PC-3 (cell line): ENCODE data around the gene TBC1D2B. TPM values are rescaled to one million over a fixed set of nuclear protein-coding genes. Genes with fewer than 3 reads are reported as not detected.

Source experiments
- ATAC-seq: fragments of 200-7000 bp; cut with Tn5 transposase; 2 replicates; pipeline ENCODE4 v1.9.1; 2020; ENCODE audit warnings: mild to moderate bottlenecking, moderate library complexity
- BruUV-seq: library from RNA; stranded (reverse); fragments of 400-500 nt; replicated peaks from 2 replicates; lab custom pipeline; 2021; lab: Mats Ljungman, UMichigan
- CTCF ChIA-PET: fragments of 300-600 bp; sonication (Branson Sonifier 250); formaldehyde crosslinking; loops from one replicate; lab custom pipeline; 2022; ENCODE audit warnings: antibody characterized with exemption; lab: Charles Lee
- POLR2A ChIA-PET: fragments of 300-600 bp; sonication (Branson Sonifier 250); formaldehyde crosslinking; loops from one replicate; lab custom pipeline; 2022; ENCODE audit warnings: antibody characterized with exemption; ENCODE audit not compliant: unreplicated experiment; lab: Charles Lee
- DNase-seq: peaks from one replicate; pipeline ENCODE4 v3.0.0-alpha.2; 2015
- H2AFZ ChIP-seq: fragments of 300-600 bp; sonication (generic); 2 replicates; pipeline ENCODE4 v1.6.0; 2016; ENCODE audit warnings: antibody characterized with exemption, low read length
- H3F3A ChIP-seq: fragments of 300-600 bp; sonication (generic); one replicate; pipeline ENCODE4 v1.6.0; 2017; ENCODE audit warnings: antibody characterized with exemption, low read length, control low read depth, mild to moderate bottlenecking; ENCODE audit not compliant: unreplicated experiment
- H3K27ac ChIP-seq: fragments of 300-600 bp; sonication (generic); 2 replicates; pipeline ENCODE4 v1.5.1; 2016; ENCODE audit warnings: mild to moderate bottlenecking, low read length
- H3K27me3 ChIP-seq: fragments of 300-600 bp; sonication (generic); 2 replicates; pipeline ENCODE4 v1.6.1; 2016; ENCODE audit warnings: low read length, mixed read lengths
- H3K36me3 ChIP-seq: fragments of 300-600 bp; sonication (generic); 2 replicates; pipeline ENCODE4 v1.6.1; 2016; ENCODE audit warnings: low read depth, mixed run types, low read length, mixed read lengths
- H3K4me1 ChIP-seq: fragments of 300-600 bp; sonication (generic); 2 replicates; pipeline ENCODE4 v1.5.1; 2016; ENCODE audit warnings: low read length; ENCODE audit not compliant: insufficient read depth
- H3K4me2 ChIP-seq: fragments of 300-600 bp; sonication (generic); 2 replicates; pipeline ENCODE4 v1.6.0; 2016; ENCODE audit warnings: low read length
- H3K4me3 ChIP-seq: fragments of 300-600 bp; sonication (generic); 2 replicates; pipeline ENCODE4 v1.5.1; 2016; ENCODE audit warnings: mild to moderate bottlenecking, low read length, mixed read lengths
- H3K79me2 ChIP-seq: fragments of 300-600 bp; sonication (generic); 2 replicates; pipeline ENCODE4 v1.6.1; 2017; ENCODE audit warnings: low read length, mixed read lengths
- H3K9ac ChIP-seq: fragments of 300-600 bp; sonication (generic); 2 replicates; pipeline ENCODE4 v1.6.0; 2016; ENCODE audit warnings: mild to moderate bottlenecking, low read length
- H3K9me2 ChIP-seq: fragments of 300-600 bp; sonication (generic); replicated peaks from 2 replicates; pipeline ENCODE4 v1.6.1; 2016; ENCODE audit warnings: mixed run types, low read length, mixed read lengths
- H3K9me3 ChIP-seq: fragments of 300-600 bp; sonication (generic); 2 replicates; pipeline ENCODE4 v1.6.1; 2016; ENCODE audit warnings: low read length, mixed read lengths
- H4K20me1 ChIP-seq: fragments of 300-600 bp; sonication (generic); 2 replicates; pipeline ENCODE4 v1.6.1; 2016; ENCODE audit warnings: low read length, mixed read lengths
- EZH2 ChIP-seq: fragments of 300-600 bp; sonication (generic); IDR thresholded peaks from one replicate; pipeline ENCODE4 v1.6.1; 2017; ENCODE audit warnings: antibody characterized with exemption, mild to moderate bottlenecking, low read length; ENCODE audit not compliant: unreplicated experiment
- EZH2phosphoT487 ChIP-seq: fragments of 300-600 bp; sonication (generic); IDR thresholded peaks from 2 replicates; pipeline ENCODE4 v1.6.1; 2018; ENCODE audit warnings: mild to moderate bottlenecking, antibody characterized with exemption, low read length, borderline replicate concordance
- intact Hi-C: fragments of 100-400 bp; cut with micrococcal nuclease; formaldehyde crosslinking; loops from 2 replicates; pipeline ENCODE4 v1.9.0; 2023
- total RNA-seq: library from RNA; depleted of rRNA; stranded (reverse); fragments of >200 nt; gene quantifications from 2 replicates; pipeline ENCODE4 v1.2.3, GENCODE V29; 2014
- TF ChIP-seq, protein P1 (sequence below): fragments of 300-600 bp; sonication (generic); conservative IDR thresholded peaks from 2 replicates; pipeline ENCODE4 v1.5.1; 2017; ENCODE audit warnings: antibody characterized with exemption, low read depth, mild to moderate bottlenecking, low read length

TBC1D2B gene
- total RNA-seq, 1 experiment from 2014 or later = 19.0 TPM

DNA sequence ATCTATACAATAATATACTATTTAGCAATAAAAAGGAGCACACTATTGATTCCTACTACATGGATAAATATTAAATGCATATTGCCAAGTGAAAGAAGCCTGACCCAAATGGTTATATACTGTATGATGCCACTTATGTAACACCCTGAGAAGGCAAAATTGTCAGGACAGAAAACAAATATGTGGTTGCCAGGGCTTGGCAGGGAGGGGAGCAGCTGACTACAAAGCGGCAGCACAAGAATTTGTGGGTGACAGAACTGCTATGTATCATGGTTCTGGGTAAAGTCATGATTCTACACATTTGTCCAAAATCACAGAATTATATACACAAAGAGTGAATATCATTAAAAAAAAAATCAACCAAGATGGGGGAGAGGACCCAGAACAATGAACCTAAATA, 22.5 kb downstream of the TBC1D2B start:
- POLR2A ChIA-PET = no interaction called here
- Histone ChIP-seq H3F3A (no peaks in the 10 kb centered on the region), H3K36me3 (peaks cover 7% of the 10 kb centered on the region; the same call in 1 of the 2 replicates), H3K9ac (no peak overlapping the region), H3K9me2 (no peaks in the 10 kb centered on the region), H3K4me2 (no peak overlapping the region), H3K27me3 (no peaks in the 10 kb centered on the region), H4K20me1 (no peaks in the 10 kb centered on the region), H3K4me1 (peaks cover 28% of the 10 kb centered on the region), H3K79me2 (peaks cover 57% of the 10 kb centered on the region), H3K27ac (no peak overlapping the region), H2AFZ (no peak overlapping the region), H3K4me3 (no peak overlapping the region), H3K9me3 (no peaks in the 10 kb centered on the region)
- no peak for TF ChIP-seq EZH2
- no peak for TF ChIP-seq EZH2phosphoT487
- TF ChIP-seq, protein P1, sequence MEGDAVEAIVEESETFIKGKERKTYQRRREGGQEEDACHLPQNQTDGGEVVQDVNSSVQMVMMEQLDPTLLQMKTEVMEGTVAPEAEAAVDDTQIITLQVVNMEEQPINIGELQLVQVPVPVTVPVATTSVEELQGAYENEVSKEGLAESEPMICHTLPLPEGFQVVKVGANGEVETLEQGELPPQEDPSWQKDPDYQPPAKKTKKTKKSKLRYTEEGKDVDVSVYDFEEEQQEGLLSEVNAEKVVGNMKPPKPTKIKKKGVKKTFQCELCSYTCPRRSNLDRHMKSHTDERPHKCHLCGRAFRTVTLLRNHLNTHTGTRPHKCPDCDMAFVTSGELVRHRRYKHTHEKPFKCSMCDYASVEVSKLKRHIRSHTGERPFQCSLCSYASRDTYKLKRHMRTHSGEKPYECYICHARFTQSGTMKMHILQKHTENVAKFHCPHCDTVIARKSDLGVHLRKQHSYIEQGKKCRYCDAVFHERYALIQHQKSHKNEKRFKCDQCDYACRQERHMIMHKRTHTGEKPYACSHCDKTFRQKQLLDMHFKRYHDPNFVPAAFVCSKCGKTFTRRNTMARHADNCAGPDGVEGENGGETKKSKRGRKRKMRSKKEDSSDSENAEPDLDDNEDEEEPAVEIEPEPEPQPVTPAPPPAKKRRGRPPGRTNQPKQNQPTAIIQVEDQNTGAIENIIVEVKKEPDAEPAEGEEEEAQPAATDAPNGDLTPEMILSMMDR = no peak
- no TSS peak for BruUV-seq
- ATAC-seq (no peak), DNase-seq (no peak)
- CTCF ChIA-PET = no interaction called here
- intact Hi-C loops = no loop called here

DNA sequence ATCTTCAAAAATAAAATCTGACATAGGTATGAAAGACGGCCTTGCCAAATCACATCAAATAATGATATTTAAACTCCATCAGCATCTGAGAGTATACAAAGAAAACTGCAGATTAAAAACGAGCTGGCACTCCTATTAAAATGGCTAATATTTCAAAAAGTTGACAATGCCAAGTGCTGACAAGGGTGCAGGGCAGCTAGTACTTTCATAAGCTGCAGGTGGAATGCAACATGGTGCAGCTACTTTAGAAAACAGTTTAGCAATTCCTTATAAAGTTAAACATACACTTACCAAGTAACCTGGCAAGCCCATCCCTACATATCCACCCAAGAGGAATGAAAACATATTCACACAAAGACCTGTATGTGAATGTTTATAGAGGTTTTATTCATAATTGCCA, 23.0 kb downstream of the TBC1D2B start:
- H2AFZ ChIP-seq = no peak overlapping the region
- H3K36me3 ChIP-seq = peaks cover 7% of the 10 kb centered on the region; the same call in 1 of the 2 replicates
- H3K4me2 ChIP-seq = no peak overlapping the region
- no peaks in the 10 kb centered on the region for H3K9me2 ChIP-seq
- no peak for DNase-seq
- ATAC-seq = no peak
- H3F3A ChIP-seq = no peaks in the 10 kb centered on the region
- TF ChIP-seq EZH2 (no peak), EZH2phosphoT487 (no peak)
- TF ChIP-seq, protein P1 = no peak
- BruUV-seq = no TSS peak
- H3K9me3 ChIP-seq = no peaks in the 10 kb centered on the region
- intact Hi-C loops = no loop called here
- H3K27ac ChIP-seq = no peak overlapping the region
- ChIA-PET POLR2A (no interaction called here), CTCF (no interaction called here)
- H4K20me1 ChIP-seq = no peaks in the 10 kb centered on the region
- no peak overlapping the region for H3K4me3 ChIP-seq
- H3K9ac ChIP-seq = no peak overlapping the region
- peaks cover 28% of the 10 kb centered on the region for H3K4me1 ChIP-seq
- peaks cover 54% of the 10 kb centered on the region for H3K79me2 ChIP-seq
- H3K27me3 ChIP-seq = no peaks in the 10 kb centered on the region

DNA sequence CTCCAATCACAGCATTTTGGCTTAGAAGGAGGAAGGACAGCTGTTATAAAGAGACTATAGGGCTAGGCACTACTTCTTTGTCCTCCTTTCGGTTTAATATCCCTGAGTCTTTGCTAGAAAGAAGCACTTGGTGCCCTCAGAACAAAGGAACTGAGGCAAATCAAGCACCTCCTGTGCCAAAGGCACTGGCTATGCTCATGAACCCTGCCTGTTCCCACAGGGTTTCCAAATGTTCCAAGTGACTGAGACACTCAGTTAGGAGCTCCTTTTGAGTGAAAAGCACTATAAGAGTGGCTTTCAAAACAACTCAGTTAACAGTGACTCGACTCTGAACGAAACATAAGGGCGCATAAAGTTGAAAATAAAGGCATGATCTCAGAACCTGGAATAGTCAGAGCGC, 25.0 kb downstream of the TBC1D2B start:
- H3K9me3 ChIP-seq = no peaks in the 10 kb centered on the region
- intact Hi-C loops = no loop called here
- ATAC-seq (no peak), DNase-seq (no peak)
- TF ChIP-seq EZH2phosphoT487 = no peak
- TF ChIP-seq, protein P1 = no peak
- TF ChIP-seq EZH2 = no peak
- no peak overlapping the region for H3K4me3 ChIP-seq
- CTCF ChIA-PET = no interaction called here
- H3F3A ChIP-seq = no peaks in the 10 kb centered on the region
- no peak overlapping the region for H3K4me2 ChIP-seq
- H3K36me3 ChIP-seq = peaks cover 7% of the 10 kb centered on the region; the same call in 1 of the 2 replicates
- no peak overlapping the region for H3K9ac ChIP-seq
- H3K27ac ChIP-seq = no peak overlapping the region
- POLR2A ChIA-PET = no interaction called here
- peaks cover 25% of the 10 kb centered on the region for H3K4me1 ChIP-seq
- H4K20me1 ChIP-seq = no peaks in the 10 kb centered on the region
- H3K27me3 ChIP-seq = no peaks in the 10 kb centered on the region
- BruUV-seq = no TSS peak
- H3K9me2 ChIP-seq = no peaks in the 10 kb centered on the region
- peaks cover 35% of the 10 kb centered on the region for H3K79me2 ChIP-seq
- no peak overlapping the region for H2AFZ ChIP-seq
